Glomerular visceral epithelial cell (primary cell): ENCODE results near the gene HEYL.
"Not testable (repeated sequence)": the region's sequence is repeated elsewhere in the genome, so short reads cannot be mapped to it uniquely, and the experiment has no call there.

Experiments used
- DNase-seq: peaks from one replicate; pipeline ENCODE4 v3.0.0-alpha.2; 2016; ENCODE audit errors: extremely low spot score

The HEYL gene

GRCh38 chr1:39608921-39609320 lies 30.5 kb downstream of the HEYL start:
- no peak for DNase-seq

GRCh38 chr1:39603677-39604076 lies 35.8 kb downstream of the HEYL start:
- not testable (repeated sequence) for DNase-seq

GRCh38 chr1:39601667-39602255 lies 37.7 kb downstream of the HEYL start:
- DNase-seq, result not testable (repeated sequence)

- DNase-seq, result no peak
Observed at GRCh38 chr1:39596163-39596562, 43.3 kb downstream of the HEYL start.

GRCh38 chr1:39593386-39593785 lies 46.1 kb downstream of the HEYL start:
- DNase-seq, result no peak

- DNase-seq, result no peak
Observed at GRCh38 chr1:39592069-39592468, 47.4 kb downstream of the HEYL start.

- peak; percentile 19 for DNase-seq
Observed at GRCh38 chr1:39590546-39590945, 48.9 kb downstream of the HEYL start.

- DNase-seq, result no peak
Observed at GRCh38 chr1:39585933-39586332, 53.5 kb downstream of the HEYL start.

GRCh38 chr1:39576016-39576657 lies 63.3 kb downstream of the HEYL start:
- no peak for DNase-seq

- DNase-seq, result peak; percentile 40
Observed at GRCh38 chr1:39575191-39576015, 64.0 kb downstream of the HEYL start.

- DNase-seq, result peak; percentile 13
Observed at GRCh38 chr1:39574646-39575045, 64.8 kb downstream of the HEYL start.
